Lung (tissue), 12 donors: Measurements from ENCODE around the gene ALPK3. TPM values are rescaled to one million over a fixed set of nuclear protein-coding genes. Genes with fewer than 3 reads are reported as not detected.

Source experiments
- ATAC-seq: fragments of 200-7000 bp; cut with Tn5 transposase; one replicate; pipeline ENCODE4 v1.9.1; 2020; ENCODE audit warnings: moderate number of reproducible peaks; ENCODE audit not compliant: insufficient read depth, low FRiP score
- DNase-seq, 3 donors: peaks; one replicate each; pipeline ENCODE4 v3.0.0-alpha.2; 2013 to 2017
- H3K27ac ChIP-seq, 2 donors: one replicate each; pipeline ENCODE4 v1.5.1; 2013; ENCODE audit warnings: mild to moderate bottlenecking in 2 of 2, moderate library complexity in 2 of 2, control low read depth in 1 of 2, inconsistent platforms in 1 of 2, low read depth in 1 of 2, low read length in 1 of 2
- H3K27me3 ChIP-seq, 3 donors: one replicate each; pipeline ENCODE4 v1.5.1; 2013; ENCODE audit warnings: low read length in 2 of 3; ENCODE audit not compliant: control insufficient read depth in 3 of 3, insufficient read depth in 3 of 3
- H3K36me3 ChIP-seq, 4 donors: one replicate each; pipeline ENCODE4 v1.5.1; 2013; ENCODE audit warnings: low read length in 4 of 4, mild to moderate bottlenecking in 1 of 4, moderate library complexity in 1 of 4; ENCODE audit not compliant: control insufficient read depth in 4 of 4, insufficient read depth in 4 of 4
- H3K4me1 ChIP-seq, 5 donors: one replicate each; pipeline ENCODE4 v1.5.1; 2013; ENCODE audit warnings: low read length in 5 of 5, mild to moderate bottlenecking in 2 of 5, moderate library complexity in 1 of 5; ENCODE audit not compliant: control insufficient read depth in 5 of 5, insufficient read depth in 5 of 5
- H3K4me3 ChIP-seq: one replicate; pipeline ENCODE4 v1.5.1; 2013; ENCODE audit warnings: mild to moderate bottlenecking, control low read depth, moderate library complexity
- H3K9ac ChIP-seq, 2 donors: one replicate each; pipeline ENCODE4 v1.5.1; 2013; ENCODE audit warnings: low read length in 2 of 2, control low read depth in 1 of 2; ENCODE audit not compliant: insufficient read depth in 1 of 2
- H3K9me3 ChIP-seq, 4 donors: one replicate each; pipeline ENCODE4 v1.5.1; 2013; ENCODE audit warnings: low read length in 3 of 4, mild to moderate bottlenecking in 1 of 4, moderate library complexity in 1 of 4; ENCODE audit not compliant: control insufficient read depth in 4 of 4, insufficient read depth in 3 of 4
- WGBS, 2 donors: extraction: QIAGEN DNeasy Blood & Tissue Kit; methylation state at CpG; one replicate each; pipeline ENCODE4 v1.1.7; 2013; 5-methylcytosine and 5-hydroxymethylcytosine counted together
- polyA plus RNA-seq, 2 donors: library from polyadenylated mRNA; stranded (reverse); fragments of 200-250 nt; gene quantifications; one replicate each; pipeline ENCODE4 v1.2.1, GENCODE V29; 2013
- total RNA-seq, 2 donors: library from RNA; depleted of rRNA in 1 of 2; stranded (reverse); fragments of >200 nt in 1 of 2; gene quantifications; one replicate each; pipeline ENCODE4 v1.2.1, GENCODE V29; 2014 to 2021
- TF ChIP-seq, protein P1 (sequence below): IDR thresholded peaks from 2 replicates; pipeline ENCODE4 v1.5.1; 2012; ENCODE audit warnings: mild to moderate bottlenecking; ENCODE audit errors: control extremely low read depth, extremely low read depth
- donor health status: control.
- donor health status: control.
- donor health status: Bipolar disorder and iron deficiency.
- donor health status: healthy.
- donor health status: DM: yes; HTN: yes; CAD: no.

ALPK3 gene
- total and polyA plus RNA-seq, 4 donors, result 3.1 to 12.2 (median 6.2) TPM

DNA sequence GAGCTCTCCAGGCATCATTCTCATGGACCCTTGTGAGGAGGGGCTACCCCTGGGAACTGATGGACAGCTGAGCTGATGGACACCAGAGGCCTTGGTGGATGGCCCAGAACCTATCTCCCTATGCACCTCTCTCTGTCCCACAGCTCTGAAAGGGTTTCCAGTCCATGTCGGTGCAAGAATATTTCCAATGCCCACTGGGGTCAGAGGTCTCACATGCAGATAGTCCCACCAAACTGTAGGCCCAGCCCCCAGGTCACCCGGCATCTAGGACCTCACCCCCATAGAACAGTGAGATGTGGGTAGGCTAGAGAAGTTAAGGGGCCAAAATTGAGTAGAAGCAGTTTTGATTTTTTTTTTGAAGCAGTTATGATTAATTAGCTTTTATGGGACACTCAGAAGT is 2.6 kb downstream of the ALPK3 start:
- DNase-seq (no peak), ATAC-seq (no peak)
- Histone ChIP-seq H3K4me1 (peaks cover 23 to 51% (median 30%) of the 10 kb centered on the region in 5 donors), H3K9me3 (no peaks in the 10 kb centered on the region), H3K9ac (no peak overlapping the region), H3K27ac (peak overlapping the region; percentile 86 to 88), H3K4me3 (no peak overlapping the region), H3K36me3 (no peaks in the 10 kb centered on the region), H3K27me3 (no peaks in the 10 kb centered on the region)
- TF ChIP-seq, protein P1, sequence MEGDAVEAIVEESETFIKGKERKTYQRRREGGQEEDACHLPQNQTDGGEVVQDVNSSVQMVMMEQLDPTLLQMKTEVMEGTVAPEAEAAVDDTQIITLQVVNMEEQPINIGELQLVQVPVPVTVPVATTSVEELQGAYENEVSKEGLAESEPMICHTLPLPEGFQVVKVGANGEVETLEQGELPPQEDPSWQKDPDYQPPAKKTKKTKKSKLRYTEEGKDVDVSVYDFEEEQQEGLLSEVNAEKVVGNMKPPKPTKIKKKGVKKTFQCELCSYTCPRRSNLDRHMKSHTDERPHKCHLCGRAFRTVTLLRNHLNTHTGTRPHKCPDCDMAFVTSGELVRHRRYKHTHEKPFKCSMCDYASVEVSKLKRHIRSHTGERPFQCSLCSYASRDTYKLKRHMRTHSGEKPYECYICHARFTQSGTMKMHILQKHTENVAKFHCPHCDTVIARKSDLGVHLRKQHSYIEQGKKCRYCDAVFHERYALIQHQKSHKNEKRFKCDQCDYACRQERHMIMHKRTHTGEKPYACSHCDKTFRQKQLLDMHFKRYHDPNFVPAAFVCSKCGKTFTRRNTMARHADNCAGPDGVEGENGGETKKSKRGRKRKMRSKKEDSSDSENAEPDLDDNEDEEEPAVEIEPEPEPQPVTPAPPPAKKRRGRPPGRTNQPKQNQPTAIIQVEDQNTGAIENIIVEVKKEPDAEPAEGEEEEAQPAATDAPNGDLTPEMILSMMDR, result no peak
- WGBS, 2 donors, result 94 to 95% methylated on average over 2 of the region's 2 CpGs

- Histone ChIP-seq H3K36me3 (no peaks in the 10 kb centered on the region), H3K27me3 (no peaks in the 10 kb centered on the region), H3K4me3 (no peak overlapping the region), H3K9ac (no peak overlapping the region), H3K4me1 (peaks cover 24 to 53% (median 30%) of the 10 kb centered on the region in 5 donors), H3K9me3 (no peaks in the 10 kb centered on the region), H3K27ac (peak overlapping the region; percentile 46 to 88)
- no peak for DNase-seq
- TF ChIP-seq, protein P1, result no peak
- ATAC-seq, result no peak
- WGBS, 2 donors, result 50 to 68% methylated on average over 8 of the region's 8 CpGs
These were observed 4.4 kb downstream of the ALPK3 start for GRCh38 chr15:84821501-84822021.

DNA sequence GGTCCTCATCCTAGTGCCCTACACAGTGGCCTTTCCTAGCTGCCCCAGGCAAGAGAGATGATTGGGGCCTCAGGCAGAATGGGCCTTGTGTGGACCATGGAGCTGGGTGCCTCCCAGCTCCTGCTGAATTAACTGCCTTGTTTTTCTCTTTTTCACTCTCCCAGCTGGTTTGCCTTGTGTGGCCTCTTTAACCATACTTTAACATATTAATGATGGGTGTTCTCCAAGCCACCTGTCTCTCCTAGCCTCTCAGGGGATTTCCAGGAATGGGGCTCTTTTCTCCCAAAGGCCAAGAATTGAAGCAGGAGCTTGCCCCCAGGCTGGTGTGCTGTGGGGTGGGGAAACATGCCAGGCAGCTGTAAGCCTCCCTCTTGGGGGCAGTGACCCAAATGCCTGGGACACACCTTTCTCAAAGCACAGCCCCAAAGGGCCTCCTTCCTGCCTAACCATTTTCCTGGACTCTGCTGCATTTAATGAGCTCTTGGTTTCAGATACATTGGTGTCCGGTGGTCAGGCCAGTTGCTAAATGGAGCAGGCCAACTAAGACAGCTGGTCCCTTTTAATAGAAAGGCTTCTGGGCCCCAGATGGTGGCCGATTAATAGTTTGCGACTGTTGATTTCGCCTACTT is 5.6 kb downstream of the ALPK3 start:
- ATAC-seq (no peak), DNase-seq (peak in 2 of 3 donors; percentile 49 to 81)
- WGBS, 2 donors, result 85% methylated on average over 4 of the region's 4 CpGs
- Histone ChIP-seq H3K27me3 (no peaks in the 10 kb centered on the region), H3K4me3 (no peak overlapping the region), H3K9ac (no peak overlapping the region), H3K36me3 (no peaks in the 10 kb centered on the region), H3K9me3 (no peaks in the 10 kb centered on the region), H3K4me1 (peaks cover 24 to 45% (median 27%) of the 10 kb centered on the region in 5 donors), H3K27ac (peak overlapping the region in 1 of 2 donors; percentile 88)
- TF ChIP-seq, protein P1, result no peak
